Inferior parietal cortex (tissue), 1 donor: ENCODE measurements around the gene SLC20A1.
"Not testable (repeated sequence)": the region's sequence is repeated elsewhere in the genome, so short reads cannot be mapped to it uniquely, and the experiment has no call there.

ENCODE experiments used
- DNase-seq: peaks from one replicate; pipeline ENCODE4 v3.0.0-alpha.2; 2016; ENCODE audit errors: extremely low spot score

The SLC20A1 gene

GRCh38 chr2:112683550-112684414 lies 38.0 kb downstream of the SLC20A1 start:
- no peak for DNase-seq

- DNase-seq, result no peak
These were observed 38.7 kb downstream of the SLC20A1 start for GRCh38 chr2:112684415-112684775.

DNA sequence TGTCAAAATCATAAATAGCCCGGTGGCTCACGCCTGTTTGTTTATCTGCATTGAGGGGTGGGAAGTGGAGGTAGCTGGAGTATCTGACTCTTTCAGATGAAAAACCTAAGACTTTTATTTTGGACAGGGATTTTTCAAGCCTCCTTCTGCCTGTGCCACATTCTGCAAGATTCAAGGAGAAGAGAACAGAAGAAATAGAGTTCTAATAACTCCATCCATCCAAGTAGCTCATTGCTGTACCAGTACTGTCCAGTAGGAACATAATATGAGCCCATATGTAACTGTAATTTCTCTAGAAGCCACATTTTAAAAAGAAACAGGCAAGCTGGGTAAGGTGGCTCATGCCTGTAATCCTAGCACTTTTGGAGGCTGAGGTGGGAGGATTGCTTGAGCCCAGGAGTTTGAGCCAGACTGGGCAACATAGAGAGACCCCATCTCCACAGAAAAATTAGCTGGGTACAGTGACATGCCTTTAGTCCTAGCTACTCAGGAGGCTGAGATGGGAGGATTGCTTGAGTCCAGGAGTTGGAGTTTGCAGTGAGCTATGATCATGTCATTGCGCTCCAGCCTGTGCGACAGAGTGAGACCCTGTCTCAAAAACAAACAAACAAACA lies 39.6 kb downstream of the SLC20A1 start:
- DNase-seq, result no peak

DNA sequence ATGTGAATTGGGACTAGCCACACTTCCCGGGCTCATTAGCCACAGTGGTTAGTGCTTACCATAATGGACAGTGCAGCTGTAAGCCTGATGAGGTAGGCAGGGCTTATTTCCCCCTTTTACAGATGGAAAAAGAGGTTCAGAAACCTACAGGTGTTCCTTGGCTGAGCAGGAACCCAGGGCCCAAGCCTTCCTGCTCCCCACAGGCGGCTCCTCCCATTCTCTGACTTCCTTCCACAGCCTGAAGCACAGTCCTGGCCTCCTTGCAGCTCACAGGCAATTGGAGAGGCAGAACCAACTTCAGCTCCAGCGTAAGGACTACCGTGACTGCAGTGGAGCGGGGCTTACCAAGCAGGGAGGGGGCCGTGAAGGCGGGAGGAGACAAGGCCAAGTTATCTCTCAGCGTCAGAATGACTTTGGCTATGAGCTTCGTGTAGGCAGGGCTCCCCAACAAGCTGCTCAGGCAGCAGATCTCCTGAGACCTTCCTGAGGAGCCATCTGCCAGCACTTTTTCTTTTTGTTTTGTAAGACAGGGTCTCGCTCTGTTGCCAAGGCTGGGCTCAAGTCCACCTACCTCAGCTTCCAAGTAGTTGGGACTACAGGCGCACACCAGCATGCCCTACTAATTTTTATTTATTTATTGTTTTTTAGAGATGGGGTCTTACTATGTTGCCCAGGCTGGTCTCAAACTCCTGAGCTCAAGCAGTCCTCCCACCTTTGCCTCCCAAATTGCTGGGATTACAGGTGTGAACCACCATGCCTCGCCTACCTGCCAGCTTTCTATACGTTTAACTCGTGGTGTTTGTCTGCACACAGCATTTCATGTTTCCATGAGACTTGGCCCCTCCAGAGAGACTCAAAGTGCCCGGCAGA lies 40.8 kb downstream of the SLC20A1 start:
- DNase-seq, result no peak

DNA sequence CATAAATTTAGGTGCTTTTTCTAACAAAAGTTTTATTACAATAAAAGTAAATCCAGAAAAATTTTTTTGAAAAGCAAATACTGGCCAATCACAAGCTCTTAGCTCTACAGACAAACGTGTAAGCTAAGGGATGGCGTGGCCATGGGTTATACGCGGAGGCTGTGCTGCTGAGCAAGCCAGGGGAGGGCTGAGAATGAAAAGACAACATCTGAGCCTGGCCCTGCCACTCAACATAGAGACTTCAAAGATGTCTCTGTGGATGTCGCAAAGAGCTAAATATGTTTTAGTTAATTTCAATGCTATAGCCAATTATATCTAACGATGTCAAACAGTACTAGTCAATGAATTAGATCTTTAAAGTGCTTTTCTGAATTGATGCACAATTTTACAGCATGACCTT lies 41.8 kb downstream of the SLC20A1 start:
- DNase-seq, result no peak

GRCh38 chr2:112688086-112688880 lies 42.5 kb downstream of the SLC20A1 start:
- no peak for DNase-seq

DNA sequence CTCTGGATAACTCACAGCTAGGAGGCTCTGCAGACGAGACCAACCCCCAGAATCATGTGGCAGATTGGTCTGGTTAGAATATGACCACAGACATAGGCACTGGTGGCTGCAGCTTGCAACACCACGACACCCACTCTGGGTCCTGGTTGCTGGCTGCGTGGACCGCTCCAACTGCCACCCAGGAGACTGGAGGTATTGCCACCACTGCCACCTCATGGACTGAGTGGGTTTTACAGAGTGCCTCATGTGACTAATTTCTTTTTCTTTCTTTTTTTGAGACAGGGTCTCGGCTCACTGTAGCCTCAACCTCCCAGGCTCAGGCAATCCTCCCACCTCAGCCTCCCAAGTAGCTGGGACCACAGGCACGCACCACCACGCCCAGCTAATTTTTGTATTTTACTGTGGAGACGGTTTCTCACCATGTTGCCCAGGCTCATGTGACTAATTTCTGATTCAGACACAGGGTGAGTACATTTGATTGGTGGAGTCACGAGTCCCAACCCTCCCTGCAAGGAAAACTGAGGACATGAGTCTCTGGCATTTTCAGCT lies 45.2 kb downstream of the SLC20A1 start:
- DNase-seq, result peak; percentile 68

DNA sequence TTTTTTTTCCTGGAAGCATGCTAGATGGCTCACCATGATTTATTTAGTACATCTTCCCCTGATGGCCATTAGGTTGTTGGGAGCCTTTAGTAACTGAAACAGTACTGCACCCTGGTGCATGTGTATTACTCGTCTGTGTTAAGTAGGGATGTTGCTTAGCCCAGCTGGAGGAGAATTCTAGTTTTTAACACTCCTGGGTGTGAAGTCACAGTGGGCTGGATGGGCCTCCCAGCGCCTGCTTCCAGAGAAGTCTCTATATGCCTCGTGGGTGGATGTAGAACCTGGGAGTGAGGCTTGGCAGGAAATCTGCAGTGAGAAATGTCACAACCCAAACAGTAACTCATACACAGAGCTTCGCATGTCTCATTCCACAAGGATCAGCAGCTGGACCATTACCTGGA lies 46.1 kb downstream of the SLC20A1 start:
- no peak for DNase-seq

GRCh38 chr2:112692495-112692911 lies 46.8 kb downstream of the SLC20A1 start:
- no peak for DNase-seq

DNA sequence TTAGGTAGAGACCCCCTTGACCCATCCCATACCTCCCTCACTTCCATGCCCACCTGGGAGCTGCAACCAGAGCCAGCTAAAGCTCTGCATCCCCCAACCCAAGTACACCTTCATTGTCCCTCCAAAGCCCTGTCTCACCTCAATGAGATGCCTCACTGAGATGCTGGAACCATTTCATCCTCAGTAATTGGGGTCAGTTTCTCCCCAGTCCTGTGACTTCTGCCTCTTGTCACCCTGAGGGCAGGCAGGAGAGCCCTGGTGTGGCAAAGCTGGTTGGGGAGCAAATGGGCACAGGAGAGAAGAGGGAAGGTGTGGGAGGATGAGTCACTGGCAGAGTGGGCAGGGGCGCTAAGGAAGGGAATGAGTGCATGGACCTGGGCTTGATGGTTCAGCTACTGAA lies 47.2 kb downstream of the SLC20A1 start:
- no peak for DNase-seq

DNA sequence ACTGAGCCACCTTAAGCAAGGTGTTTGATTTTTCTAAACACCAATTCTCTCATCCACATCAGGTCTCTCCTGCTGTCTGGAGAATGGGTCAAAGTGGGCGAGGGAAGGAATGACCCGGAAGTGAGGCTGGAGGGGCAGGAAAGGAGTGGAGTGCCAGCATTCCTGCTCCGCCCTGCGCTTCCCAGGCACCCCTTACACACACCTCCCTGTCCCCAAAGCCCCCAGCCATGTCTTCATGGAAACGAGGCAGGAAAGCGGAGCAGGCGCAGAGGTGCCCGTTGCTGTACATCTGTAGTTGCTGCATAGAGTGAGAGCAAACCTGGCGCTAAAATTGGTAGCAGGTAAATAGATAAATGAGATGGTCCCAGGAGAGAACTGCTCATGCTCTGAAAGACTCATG lies 47.9 kb downstream of the SLC20A1 start:
- DNase-seq, result no peak

- no peak for DNase-seq
These were observed 48.4 kb downstream of the SLC20A1 start for GRCh38 chr2:112694182-112694581.

DNA sequence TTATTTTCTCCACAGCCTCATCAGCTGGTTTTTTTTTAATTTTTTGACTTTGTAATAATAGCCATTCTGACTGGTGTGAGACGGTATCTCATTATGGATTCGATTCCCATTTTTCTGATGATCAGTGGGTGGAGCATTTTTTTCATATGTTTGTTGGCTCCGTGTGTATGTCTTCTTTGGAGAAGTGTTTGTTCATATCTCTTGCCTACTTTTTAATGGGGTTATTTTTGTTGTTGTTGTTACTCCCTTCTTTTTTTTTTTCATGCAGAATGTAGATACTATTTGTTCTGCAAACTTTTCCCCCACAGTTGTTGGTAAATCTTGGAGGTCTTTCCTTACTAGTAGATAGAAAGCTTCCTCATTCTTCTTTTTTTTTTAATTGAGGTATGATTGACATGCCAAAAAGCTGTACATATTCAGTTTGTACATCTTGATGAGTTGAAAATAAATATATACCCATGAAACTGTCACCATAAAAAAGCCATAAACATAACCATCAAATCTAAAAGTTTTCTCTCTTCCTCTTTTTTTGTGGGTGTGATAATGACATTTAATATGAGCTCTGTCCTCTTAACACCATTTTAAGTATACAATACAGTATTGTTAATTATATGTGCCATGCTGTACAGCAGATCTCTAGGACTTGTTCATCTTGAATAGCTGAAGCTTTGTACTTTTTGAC lies 53.2 kb downstream of the SLC20A1 start:
- DNase-seq, result no peak

GRCh38 chr2:112699984-112700667 lies 54.4 kb downstream of the SLC20A1 start:
- no peak for DNase-seq

DNA sequence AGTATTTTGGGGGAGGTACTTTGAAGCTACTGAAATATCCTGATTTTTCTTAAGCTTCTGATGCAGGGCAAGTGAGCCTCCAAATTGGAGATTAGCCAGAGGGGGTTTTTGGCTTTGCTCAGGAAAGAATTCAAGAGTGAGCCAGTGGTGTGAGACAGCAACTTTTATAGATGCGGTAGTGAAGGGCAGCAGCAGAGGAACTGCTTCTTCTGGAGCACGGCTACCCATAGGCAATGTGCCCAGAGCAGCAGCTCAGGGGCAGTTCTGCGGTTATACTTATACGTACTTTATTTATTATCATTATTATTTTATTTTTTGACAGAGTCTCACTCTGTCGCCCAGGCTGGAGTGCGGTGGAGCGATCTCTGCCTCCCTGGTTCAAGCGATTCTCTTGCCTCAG lies 55.3 kb downstream of the SLC20A1 start:
- DNase-seq, result no peak

DNA sequence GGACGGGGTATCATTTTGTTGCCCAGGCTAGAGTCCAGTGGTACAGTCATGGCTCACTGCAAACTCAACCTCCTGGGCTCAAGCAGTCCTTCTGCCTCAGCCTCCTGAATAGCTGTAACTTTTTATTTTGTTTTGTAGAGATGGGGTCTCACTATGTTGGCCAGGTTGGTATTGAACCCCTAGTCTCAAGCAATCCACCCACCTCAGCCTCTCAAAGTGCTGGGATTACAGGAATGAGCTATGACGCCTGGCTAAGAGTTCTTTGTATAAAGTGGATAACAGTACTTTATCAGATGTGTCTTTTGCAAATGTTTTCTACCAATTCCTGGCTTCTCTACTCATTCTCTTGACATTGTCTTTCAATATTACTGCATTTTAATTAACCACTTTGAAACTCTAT lies 57.9 kb downstream of the SLC20A1 start:
- DNase-seq, result no peak

GRCh38 chr2:112705575-112705974 lies 59.8 kb downstream of the SLC20A1 start:
- DNase-seq, result no peak

GRCh38 chr2:112706170-112706664 lies 60.5 kb downstream of the SLC20A1 start:
- no peak for DNase-seq

- DNase-seq, result not testable (repeated sequence)
These were observed 61.2 kb downstream of the SLC20A1 start for GRCh38 chr2:112706947-112707346.

DNA sequence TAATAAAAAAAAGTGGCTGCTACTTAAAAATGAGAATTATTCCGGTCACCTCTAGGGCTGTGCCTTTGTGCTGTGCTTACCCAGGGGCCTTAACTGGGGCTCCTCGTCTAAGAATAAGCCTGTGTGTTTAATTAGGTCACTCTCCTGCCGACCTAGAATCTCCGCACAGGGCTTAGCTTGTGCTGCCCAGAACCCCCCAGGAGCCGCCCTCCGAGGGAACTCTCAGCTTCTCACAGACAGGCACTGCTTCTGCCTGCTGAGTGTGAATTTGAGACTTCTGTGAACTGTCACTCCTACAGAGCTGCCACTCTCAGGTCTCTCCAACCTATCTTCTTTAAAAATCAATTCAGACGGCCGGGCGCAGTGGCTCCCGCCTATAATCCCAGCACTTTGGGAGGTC lies 63.2 kb downstream of the SLC20A1 start:
- no peak for DNase-seq
